ENCODE data around the gene DIPK1B.

DIPK1B gene

DNA sequence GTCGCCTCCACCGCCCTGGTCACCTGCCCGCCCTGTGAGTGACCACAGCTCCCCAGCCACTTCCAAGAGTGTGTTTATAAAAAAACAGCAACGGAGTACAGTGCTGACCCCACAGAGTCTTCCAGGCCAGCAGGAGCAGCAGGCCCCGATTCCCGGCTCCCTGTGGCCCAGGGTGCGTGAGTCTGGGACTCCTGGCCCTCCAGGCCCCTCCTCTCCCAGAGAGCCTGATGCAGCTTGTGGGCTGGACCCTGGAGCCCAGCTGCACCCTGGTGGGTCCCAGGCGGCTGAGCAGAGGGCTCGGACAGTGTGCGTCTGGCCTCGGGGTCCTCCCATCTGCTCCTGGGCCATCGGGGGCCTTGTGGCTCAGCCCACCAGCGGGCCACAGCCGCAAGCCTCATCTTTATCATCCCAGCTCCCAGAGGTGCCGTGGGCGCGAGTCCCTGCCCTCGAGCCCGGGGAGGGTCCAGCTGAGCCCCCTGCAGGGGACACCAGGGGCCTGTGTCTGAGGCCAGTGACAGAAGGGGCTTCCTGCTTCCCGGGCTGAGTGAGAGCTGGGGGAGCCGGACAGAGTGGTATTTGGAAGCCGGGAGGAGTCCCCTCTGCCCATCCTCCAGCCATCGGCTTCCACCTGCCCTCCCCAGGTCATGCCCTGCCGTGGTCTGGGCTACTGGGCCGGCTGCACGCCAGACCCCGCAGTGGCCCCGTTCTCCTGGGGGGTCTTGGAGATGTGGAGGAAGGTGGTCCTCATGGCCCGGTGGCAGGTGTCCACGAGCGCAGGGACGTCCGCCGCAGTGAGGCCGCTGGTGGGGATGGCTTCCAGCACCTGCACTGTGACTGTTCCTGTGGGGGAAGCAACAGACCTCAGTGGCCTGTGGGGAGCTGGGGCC, 39.0 kb upstream of the DIPK1B start:
- DNase-seq: no peak

- DNase-seq: no peak
These were observed 38.2 kb upstream of the DIPK1B start for GRCh38 chr9:136673975-136674785.

DNA sequence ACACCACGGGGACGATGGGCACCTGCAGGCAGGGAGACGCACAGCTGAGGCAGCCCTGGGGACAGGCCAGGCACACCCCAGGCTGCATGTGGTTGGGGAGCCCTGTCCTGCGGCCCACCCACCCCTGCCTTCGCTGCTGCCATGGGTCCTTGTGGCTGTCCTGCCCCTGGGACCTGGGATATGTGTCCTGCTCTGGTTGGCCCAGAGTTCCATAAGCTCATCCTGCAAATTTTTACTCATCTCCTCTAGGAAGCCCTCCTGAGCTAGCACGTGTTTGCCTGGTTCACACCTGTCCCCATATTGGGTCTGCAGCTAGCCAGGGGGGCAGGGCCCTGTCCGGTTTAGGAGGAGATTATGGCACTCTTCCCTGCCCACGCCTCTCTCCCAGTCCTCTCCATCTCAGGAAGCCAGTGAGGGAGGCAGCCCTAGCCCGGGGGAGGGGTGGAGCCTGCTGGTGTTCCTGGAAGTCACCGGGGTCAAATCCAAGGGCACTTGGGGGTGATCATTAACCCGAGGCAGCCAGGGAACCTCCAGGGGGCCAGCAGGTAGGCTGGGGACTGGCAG, 37.5 kb upstream of the DIPK1B start:
- no peak for DNase-seq

- DNase-seq: no peak
These were observed 36.7 kb upstream of the DIPK1B start for GRCh38 chr9:136675477-136676296.

- DNase-seq: no peak
These were observed 36.0 kb upstream of the DIPK1B start for GRCh38 chr9:136676297-136676794.

DNA sequence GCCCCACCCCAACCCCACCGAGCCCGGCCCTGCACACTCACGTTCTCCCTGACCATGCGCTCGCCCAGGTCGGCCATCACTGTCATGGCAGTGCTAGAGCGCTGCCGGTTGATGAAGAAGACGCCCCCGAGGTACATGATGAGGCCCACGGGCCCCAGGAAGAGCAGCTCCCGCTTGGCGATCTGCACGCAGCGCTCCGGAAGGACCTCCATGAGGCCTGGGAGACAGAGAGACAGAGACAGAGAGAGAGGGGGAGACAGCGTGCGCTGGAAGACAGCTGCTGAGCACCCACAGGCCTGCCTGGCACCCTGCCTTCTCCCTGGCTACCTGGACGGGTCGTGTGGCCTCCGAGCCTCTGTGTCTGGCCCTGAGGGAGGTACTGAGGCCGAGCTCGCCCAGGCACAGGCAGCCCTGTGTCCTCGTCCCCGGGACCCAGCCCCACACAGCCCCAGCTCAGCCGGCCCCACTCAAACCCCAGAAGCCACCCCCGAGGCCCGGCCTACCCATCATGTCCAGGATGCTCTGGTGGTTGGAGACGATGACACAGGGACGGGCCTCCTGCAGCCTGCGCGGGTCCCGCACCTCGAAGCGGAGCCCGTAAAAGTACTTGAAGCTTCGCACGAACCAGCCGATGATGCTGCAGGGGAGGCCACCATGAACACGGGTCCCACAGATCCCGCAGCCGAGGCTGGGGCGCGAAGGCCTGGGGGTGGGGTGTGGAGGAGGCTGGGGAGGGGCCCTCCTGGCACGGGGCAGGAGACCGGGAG, 35.3 kb upstream of the DIPK1B start:
- no peak for DNase-seq

- DNase-seq: no peak
These were observed 34.3 kb upstream of the DIPK1B start for GRCh38 chr9:136678034-136678433.

- DNase-seq: no peak
These were observed 33.7 kb upstream of the DIPK1B start for GRCh38 chr9:136678624-136679023.

DNA sequence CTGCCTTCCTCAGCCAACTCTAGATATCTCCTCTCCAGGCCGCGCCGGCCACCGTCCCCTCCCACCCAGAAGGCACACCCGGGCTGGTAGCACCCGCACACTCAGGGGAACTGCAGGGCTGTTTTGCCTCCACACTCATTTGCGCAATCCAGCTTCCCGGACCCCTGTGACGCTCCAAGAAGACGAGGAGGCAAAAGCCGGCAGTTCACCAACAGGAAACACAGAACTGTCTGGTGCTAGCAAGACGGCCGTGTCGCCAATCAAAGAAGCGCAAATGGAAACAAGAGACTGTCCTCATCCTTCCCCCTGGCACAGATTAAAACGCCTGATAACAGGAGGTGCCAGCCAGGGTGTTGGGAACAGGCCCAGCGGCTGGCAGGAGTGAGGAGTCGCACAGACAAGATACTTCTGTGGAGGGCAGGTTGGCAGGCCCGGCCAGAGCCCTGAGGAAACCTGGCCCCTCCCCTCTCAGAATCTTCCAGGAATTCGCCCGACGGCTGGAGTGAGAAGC, 32.9 kb upstream of the DIPK1B start:
- no peak for DNase-seq

DNA sequence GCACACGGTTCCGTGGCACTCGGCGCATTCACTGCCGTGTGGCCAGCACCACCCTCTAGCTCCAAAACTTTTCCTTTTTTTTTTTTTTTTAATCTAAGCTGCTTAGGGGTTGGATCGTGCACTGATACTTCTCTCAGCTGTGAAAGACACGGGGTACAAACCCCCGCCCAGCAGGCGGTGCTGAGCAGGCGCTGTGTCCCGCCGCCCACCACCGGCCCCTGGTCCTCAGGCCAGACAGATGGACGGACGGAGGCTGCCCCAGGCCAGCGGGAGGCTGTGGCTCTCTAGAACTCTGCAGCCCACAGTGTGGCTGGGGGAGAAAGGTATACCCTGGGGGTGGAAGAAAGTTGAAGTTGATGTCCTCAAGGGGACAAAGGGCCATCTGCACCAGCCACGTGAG, 31.3 kb upstream of the DIPK1B start:
- DNase-seq: no peak

DNA sequence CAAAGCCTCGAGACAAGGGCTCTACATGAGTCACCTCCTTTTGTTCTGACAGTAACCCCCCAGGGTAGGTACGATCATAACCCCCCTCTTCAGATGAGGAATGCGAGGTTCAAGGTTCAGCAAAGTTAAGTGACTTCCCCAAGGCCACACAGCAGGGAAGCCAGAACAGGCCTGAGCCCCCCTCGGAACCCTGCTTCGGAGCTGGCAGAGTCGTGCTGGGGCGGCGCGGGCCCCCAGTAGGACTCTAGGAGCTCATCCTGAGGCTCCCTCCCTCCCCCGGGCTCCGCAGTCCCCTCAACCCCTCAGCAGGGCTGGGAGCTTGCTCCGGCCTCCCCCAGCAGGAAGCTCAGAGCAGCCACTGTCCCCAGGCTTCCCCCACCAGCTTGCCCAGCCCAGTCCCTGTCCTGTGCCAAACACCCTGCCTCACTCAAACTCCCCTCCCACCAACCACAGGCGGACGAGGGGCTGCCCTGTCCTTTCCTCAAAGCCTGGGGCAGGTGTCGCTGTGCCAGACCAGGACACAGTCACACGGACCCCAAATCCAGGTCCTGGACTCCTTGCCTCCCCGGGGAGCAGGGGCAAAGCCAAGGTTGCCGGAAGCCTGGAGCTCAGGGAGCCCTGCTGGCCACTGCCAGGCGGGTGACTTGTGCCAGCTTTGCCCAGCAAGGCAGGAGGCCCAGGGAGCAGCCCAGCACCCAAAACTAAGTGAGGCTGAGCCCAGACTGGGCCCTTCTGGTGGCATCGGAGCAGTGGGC, 30.2 kb upstream of the DIPK1B start:
- DNase-seq: no peak

GRCh38 chr9:136682710-136683109, 29.7 kb upstream of the DIPK1B start:
- DNase-seq: no peak

DNA sequence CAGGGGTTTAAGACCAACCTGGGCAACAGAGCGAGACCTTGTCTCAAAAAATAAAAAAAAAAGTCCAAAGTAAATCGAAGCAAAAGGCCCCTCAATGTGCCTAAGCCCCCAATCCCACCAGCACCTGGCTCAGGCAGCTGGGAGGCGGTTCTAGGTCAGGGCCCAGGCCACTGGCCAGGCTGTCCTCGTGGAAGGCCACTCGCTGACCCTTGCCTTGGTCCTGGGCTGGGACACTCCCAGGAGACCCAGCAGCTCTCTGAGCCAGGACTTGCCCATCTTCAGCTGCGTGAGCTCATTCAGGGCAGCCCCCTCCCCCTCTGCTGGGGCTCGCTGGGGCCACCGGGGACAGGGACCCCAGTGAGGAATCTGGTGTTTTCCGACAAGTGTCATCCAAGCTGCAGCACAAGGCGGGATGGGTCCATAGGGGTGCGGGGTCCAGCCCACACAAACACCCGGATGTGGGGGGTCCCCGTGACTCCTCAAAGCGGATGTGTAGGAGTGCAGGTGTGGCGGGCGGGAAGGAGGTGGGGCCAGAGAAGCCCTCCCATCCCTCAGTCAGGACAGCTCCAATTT, 29.1 kb upstream of the DIPK1B start:
- DNase-seq: no peak

- no peak for DNase-seq
These were observed 28.6 kb upstream of the DIPK1B start for GRCh38 chr9:136683755-136684154.

DNA sequence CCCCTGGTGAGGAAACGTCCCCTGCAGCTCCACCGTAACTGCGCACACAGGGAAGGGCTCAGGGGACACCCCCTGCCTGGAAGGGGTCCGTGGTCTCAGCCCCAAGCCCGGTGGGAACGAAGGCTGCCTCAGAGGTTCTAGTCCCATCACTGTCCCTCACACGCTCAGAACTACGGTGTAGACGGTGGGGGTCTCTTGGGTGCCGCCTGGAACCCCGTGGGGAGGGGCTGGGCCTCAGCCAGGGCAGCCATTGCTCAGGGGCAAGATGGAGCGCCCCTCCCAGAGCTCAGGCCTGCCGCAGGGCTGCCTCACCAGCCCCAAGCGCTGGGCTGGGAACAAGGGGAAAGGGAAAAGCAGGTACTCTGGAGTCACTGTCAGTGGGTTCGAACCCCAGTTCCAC, 28.0 kb upstream of the DIPK1B start:
- no peak for DNase-seq

DNA sequence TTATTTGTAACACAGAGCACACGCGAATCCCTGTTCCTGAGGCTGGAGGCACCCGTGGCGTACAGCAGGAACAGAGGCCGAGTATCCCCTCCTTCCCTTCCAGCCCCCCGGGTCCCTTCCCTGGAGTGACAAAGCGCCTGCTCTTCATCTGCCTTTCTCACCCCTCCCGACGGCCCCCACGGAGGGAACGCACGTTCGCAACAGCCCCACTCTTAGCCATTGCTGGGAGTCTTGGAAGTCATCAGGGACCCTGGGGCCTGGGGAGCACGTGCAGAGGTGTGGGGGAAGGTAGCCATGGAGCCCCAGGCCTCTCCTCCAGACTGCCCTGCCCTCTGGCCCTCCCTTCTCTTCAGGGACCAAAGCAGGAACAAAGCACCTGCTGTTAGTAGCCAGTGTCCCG, 27.6 kb upstream of the DIPK1B start:
- no peak for DNase-seq

GRCh38 chr9:136685216-136685615, 27.2 kb upstream of the DIPK1B start:
- DNase-seq: no peak

- no peak for DNase-seq
These were observed 26.4 kb upstream of the DIPK1B start for GRCh38 chr9:136685790-136686533.

DNA sequence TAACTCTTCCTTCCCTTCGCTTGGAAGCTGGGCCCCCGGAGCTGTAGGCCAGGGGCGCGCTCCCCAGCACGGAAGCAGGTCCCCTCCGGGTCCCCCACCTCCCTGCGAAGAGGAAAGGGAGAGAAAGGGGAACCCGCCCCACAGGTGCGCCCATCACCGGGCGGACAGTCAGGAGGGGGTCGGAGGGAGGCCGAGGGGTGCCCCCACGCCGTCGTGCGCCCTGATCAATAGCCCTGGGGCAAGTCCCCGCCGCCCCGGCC, 25.9 kb upstream of the DIPK1B start:
- no peak for DNase-seq
